ENCODE results near the gene CDKAL1. TPM values are rescaled to one million over a fixed set of nuclear protein-coding genes. Genes with fewer than 3 reads are reported as not detected.

The CDKAL1 gene
- total and polyA plus RNA-seq, 2 of the 13 experiments (the other 11 are each of a cell fraction or from before 2014, with no cell fraction given): 9.5 to 27.7 TPM

- TF ChIP-seq AHDC1 (CRISPR knock-in tag; IDR thresholded peaks at IDR 0.05; ENCODE audit: borderline replicate concordance) (no peak), TARDBP (CRISPR knock-in tag; IDR thresholded peaks at IDR 0.05) (no peak), SKIL (CRISPR knock-in tag; IDR thresholded peaks at IDR 0.05; ENCODE audit: borderline replicate concordance) (no peak), HOMEZ (CRISPR knock-in tag; IDR thresholded peaks at IDR 0.05; ENCODE audit: low read depth) (no peak)
- TF ChIP-seq, protein P1, sequence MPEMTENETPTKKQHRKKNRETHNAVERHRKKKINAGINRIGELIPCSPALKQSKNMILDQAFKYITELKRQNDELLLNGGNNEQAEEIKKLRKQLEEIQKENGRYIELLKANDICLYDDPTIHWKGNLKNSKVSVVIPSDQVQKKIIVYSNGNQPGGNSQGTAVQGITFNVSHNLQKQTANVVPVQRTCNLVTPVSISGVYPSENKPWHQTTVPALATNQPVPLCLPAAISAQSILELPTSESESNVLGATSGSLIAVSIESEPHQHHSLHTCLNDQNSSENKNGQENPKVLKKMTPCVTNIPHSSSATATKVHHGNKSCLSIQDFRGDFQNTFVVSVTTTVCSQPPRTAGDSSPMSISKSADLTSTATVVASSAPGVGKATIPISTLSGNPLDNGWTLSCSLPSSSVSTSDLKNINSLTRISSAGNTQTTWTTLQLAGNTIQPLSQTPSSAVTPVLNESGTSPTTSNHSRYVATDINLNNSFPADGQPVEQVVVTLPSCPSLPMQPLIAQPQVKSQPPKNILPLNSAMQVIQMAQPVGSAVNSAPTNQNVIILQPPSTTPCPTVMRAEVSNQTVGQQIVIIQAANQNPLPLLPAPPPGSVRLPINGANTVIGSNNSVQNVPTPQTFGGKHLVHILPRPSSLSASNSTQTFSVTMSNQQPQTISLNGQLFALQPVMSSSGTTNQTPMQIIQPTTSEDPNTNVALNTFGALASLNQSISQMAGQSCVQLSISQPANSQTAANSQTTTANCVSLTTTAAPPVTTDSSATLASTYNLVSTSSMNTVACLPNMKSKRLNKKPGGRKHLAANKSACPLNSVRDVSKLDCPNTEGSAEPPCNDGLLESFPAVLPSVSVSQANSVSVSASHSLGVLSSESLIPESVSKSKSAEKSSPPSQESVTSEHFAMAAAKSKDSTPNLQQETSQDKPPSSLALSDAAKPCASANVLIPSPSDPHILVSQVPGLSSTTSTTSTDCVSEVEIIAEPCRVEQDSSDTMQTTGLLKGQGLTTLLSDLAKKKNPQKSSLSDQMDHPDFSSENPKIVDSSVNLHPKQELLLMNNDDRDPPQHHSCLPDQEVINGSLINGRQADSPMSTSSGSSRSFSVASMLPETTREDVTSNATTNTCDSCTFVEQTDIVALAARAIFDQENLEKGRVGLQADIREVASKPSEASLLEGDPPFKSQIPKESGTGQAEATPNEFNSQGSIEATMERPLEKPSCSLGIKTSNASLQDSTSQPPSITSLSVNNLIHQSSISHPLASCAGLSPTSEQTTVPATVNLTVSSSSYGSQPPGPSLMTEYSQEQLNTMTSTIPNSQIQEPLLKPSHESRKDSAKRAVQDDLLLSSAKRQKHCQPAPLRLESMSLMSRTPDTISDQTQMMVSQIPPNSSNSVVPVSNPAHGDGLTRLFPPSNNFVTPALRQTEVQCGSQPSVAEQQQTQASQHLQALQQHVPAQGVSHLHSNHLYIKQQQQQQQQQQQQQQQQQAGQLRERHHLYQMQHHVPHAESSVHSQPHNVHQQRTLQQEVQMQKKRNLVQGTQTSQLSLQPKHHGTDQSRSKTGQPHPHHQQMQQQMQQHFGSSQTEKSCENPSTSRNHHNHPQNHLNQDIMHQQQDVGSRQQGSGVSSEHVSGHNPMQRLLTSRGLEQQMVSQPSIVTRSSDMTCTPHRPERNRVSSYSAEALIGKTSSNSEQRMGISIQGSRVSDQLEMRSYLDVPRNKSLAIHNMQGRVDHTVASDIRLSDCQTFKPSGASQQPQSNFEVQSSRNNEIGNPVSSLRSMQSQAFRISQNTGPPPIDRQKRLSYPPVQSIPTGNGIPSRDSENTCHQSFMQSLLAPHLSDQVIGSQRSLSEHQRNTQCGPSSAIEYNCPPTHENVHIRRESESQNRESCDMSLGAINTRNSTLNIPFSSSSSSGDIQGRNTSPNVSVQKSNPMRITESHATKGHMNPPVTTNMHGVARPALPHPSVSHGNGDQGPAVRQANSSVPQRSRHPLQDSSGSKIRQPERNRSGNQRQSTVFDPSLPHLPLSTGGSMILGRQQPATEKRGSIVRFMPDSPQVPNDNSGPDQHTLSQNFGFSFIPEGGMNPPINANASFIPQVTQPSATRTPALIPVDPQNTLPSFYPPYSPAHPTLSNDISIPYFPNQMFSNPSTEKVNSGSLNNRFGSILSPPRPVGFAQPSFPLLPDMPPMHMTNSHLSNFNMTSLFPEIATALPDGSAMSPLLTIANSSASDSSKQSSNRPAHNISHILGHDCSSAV (CRISPR knock-in tag; IDR thresholded peaks at IDR 0.05; ENCODE audit: borderline replicate concordance): no peak
- TF ChIP-seq, protein P2, sequence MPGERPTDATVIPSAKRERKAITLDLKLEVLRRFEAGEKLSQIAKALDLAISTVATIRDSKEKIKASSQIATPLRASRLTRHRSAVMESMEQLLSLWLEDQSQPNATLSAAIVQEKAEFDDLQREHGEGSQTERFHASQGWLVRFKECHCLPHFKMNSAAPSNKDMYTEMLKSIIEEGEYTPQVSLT (CRISPR knock-in tag; IDR thresholded peaks at IDR 0.05; ENCODE audit: borderline replicate concordance, low read depth): no peak
Observed at GRCh38 chr6:20922743-20923142, 388.5 kb downstream of the CDKAL1 start (continued).
